DOHH2 (cell line): ENCODE results near the gene SGTB.
"Not testable (repeated sequence)": the region's sequence is repeated elsewhere in the genome, so short reads cannot be mapped to it uniquely, and the experiment has no call there.

Experiments
- H3F3A ChIP-seq: fragments of 200-600 bp; sonication (generic), shearing (Covaris generic); 2 replicates; pipeline ENCODE4 v1.6.0; 2016; ENCODE audit warnings: antibody characterized with exemption, mild to moderate bottlenecking; ENCODE audit not compliant: control insufficient read depth, insufficient read depth
- H3K27ac ChIP-seq: fragments of 200-600 bp; sonication (generic); 2 replicates; pipeline ENCODE4 v1.5.1; 2014; ENCODE audit warnings: low read depth, mild to moderate bottlenecking, low read length, moderate library complexity
- H3K27me3 ChIP-seq: fragments of 200-600 bp; sonication (generic); 2 replicates; pipeline ENCODE4 v1.6.1; 2014; ENCODE audit warnings: mild to moderate bottlenecking, low read length, mixed read lengths; ENCODE audit not compliant: control insufficient read depth
- H3K36me3 ChIP-seq: fragments of 200-600 bp; sonication (generic); 2 replicates; pipeline ENCODE4 v1.6.1; 2014; ENCODE audit warnings: mild to moderate bottlenecking, low read length, moderate library complexity, mixed read lengths; ENCODE audit not compliant: control insufficient read depth
- H3K4me1 ChIP-seq: fragments of 200-600 bp; sonication (generic); 2 replicates; pipeline ENCODE4 v1.6.1; 2014; ENCODE audit warnings: mild to moderate bottlenecking, low read length, mixed read lengths; ENCODE audit not compliant: control insufficient read depth
- H3K4me2 ChIP-seq: fragments of 200-600 bp; sonication (generic); 2 replicates; pipeline ENCODE4 v1.6.0; 2014; ENCODE audit warnings: mild to moderate bottlenecking, low read length, moderate library complexity
- H3K4me3 ChIP-seq: fragments of 200-600 bp; sonication (generic); 2 replicates; pipeline ENCODE4 v1.5.1; 2014; ENCODE audit warnings: mild to moderate bottlenecking, low read length, mixed read lengths
- H3K79me2 ChIP-seq: fragments of 200-600 bp; sonication (generic); 2 replicates; pipeline ENCODE4 v1.6.1; 2014; ENCODE audit warnings: mild to moderate bottlenecking, low read length, mixed read lengths; ENCODE audit not compliant: control insufficient read depth
- H3K9me2 ChIP-seq: fragments of 200-600 bp; sonication (generic); replicated peaks from 2 replicates; pipeline ENCODE4 v1.6.1; 2014; ENCODE audit warnings: mild to moderate bottlenecking, low read length, mixed read lengths; ENCODE audit not compliant: control insufficient read depth
- H3K9me3 ChIP-seq: fragments of 200-600 bp; sonication (generic); 2 replicates; pipeline ENCODE4 v1.6.1; 2014; ENCODE audit warnings: antibody characterized with exemption, low read length, mixed read lengths; ENCODE audit not compliant: control insufficient read depth, insufficient read depth
- H4K20me1 ChIP-seq: fragments of 200-600 bp; sonication (generic); 2 replicates; pipeline ENCODE4 v1.6.0; 2014; ENCODE audit warnings: low read depth, mild to moderate bottlenecking, antibody characterized with exemption, low read length, moderate library complexity; ENCODE audit not compliant: control insufficient read depth, insufficient read depth
- CTCF ChIP-seq: fragments of 200-600 bp; sonication (generic); IDR thresholded peaks from one replicate; pipeline ENCODE4 v1.5.1; 2014; ENCODE audit warnings: antibody characterized with exemption, mild to moderate bottlenecking, low read depth, low read length; ENCODE audit not compliant: poor library complexity, severe bottlenecking
- EZH2phosphoT487 ChIP-seq: fragments of 200-600 bp; sonication (generic); IDR thresholded peaks from 2 replicates; pipeline ENCODE4 v1.6.1; 2017; ENCODE audit warnings: borderline replicate concordance, mild to moderate bottlenecking, antibody characterized with exemption, low read length, moderate library complexity, mixed read lengths

SGTB gene

DNA sequence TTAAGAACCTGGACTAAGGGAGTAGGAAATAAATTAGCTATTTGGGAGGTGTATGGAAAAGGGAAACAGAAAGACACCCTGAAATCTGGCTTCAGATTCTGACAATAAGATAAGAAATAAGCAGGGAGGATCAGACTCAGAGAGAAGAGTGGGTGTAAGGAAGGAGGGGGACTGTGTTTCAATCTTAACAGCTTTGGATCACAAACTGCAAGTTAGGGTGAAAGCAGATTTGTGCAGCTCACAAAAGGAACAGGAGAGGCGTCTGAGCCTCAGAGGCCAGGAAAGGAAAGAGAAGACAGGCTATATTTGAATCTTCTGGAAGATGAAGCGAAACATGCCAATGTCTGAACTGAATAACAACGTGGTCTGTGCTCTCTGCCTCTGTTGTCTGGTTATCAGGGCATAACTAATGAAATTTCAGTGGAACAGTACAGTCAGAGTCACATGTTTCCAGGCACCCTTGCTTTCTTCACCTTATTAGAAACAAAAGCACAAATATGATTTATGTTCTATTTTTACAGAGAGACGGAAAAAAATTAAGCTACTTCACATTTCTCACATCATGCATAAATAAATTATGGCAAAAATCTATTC is 26.6 kb downstream of the SGTB start:
- no peaks in the 10 kb centered on the region for H3F3A ChIP-seq
- H3K4me3 ChIP-seq: no peak overlapping the region
- H3K4me2 ChIP-seq: no peak overlapping the region
- H3K79me2 ChIP-seq: no peaks in the 10 kb centered on the region
- no peaks in the 10 kb centered on the region for H3K4me1 ChIP-seq
- H3K27ac ChIP-seq: no peak overlapping the region
- no peaks in the 10 kb centered on the region for H3K27me3 ChIP-seq
- H3K36me3 ChIP-seq: peaks cover 15% of the 10 kb centered on the region
- TF ChIP-seq CTCF (no peak), EZH2phosphoT487 (no peak)
- H3K9me2 ChIP-seq: no peaks in the 10 kb centered on the region
- H3K9me3 ChIP-seq: no peaks in the 10 kb centered on the region
- no peaks in the 10 kb centered on the region for H4K20me1 ChIP-seq

DNA sequence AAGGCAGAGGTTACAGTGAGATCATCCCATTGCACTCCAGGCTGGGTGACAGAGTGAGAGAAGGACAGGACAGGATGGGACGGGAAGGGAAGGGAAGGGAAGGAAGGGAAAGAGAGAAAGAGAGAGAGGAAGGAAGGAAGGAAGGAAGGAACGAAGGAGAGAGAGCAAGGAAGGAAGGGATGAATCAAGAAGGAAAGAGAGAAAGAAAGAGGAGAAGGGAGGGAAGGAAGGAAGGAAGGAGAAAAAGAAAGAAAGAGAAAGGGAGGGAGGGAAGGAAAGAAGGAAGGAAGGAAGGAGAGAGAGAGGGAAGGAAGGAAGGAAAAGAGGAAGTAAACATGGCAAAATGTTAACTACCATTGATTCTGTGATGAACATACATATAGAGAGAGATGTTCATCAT is 28.8 kb downstream of the SGTB start:
- no peak for TF ChIP-seq CTCF
- no peak for TF ChIP-seq EZH2phosphoT487
- Histone ChIP-seq H3K36me3 (0 out of 2 replicates have a peak, but pooled peaks cover 3% of the 10 kb centered on the region), H3K4me2 (no peak overlapping the region), H3F3A (no peaks in the 10 kb centered on the region), H4K20me1 (no peaks in the 10 kb centered on the region), H3K4me3 (no peak overlapping the region), H3K79me2 (no peaks in the 10 kb centered on the region), H3K27me3 (no peaks in the 10 kb centered on the region), H3K9me2 (no peaks in the 10 kb centered on the region), H3K27ac (no peak overlapping the region), H3K4me1 (no peaks in the 10 kb centered on the region), H3K9me3 (no peaks in the 10 kb centered on the region)

DNA sequence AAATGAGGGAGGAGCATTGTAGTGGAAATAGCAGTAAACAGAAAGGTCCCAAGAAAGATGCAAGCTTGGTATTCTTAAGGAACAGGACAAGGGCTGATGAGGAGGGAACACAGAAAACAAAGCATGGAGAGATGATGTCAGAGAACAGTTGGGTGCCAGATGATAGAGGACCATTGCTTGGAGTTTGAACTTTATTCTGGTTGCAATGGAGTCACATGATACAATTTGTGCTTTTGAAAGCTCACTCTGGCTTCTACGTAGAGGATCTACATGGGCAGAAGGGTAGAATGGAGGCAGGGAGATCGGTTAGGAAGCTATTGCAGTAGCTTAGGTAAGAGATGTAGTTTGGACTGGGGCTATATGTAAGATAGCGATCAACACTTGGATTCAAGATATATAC is 39.8 kb downstream of the SGTB start:
- H3K9me2 ChIP-seq: no peaks in the 10 kb centered on the region
- H3K4me1 ChIP-seq: no peaks in the 10 kb centered on the region
- H3K27ac ChIP-seq: no peak overlapping the region
- H3K27me3 ChIP-seq: no peaks in the 10 kb centered on the region
- H3K4me2 ChIP-seq: no peak overlapping the region
- no peaks in the 10 kb centered on the region for H3K9me3 ChIP-seq
- peaks cover 16% of the 10 kb centered on the region for H3K36me3 ChIP-seq
- no peaks in the 10 kb centered on the region for H3K79me2 ChIP-seq
- no peaks in the 10 kb centered on the region for H3F3A ChIP-seq
- no peaks in the 10 kb centered on the region for H4K20me1 ChIP-seq
- TF ChIP-seq CTCF: no peak
- TF ChIP-seq EZH2phosphoT487: no peak
- H3K4me3 ChIP-seq: no peak overlapping the region

DNA sequence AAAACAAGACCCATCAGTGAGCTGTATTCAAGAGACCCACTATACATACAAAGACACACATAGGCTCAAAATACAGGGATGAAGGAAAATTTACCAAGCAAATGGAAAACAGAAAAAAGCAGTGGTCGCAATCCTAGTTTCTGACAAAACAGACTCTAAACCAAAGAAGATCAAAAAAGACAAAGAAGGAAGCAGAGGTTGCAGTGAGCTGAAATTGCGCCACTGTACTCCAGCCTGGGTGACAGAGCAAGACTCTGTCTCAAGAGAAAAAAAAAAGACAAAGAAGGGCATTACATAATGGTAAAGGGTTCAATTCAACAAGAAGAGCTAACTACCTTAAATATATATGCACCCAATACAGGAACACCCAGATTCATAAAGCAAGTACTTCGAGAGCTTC is 45.9 kb downstream of the SGTB start:
- not testable (repeated sequence) for H3K4me2 ChIP-seq, H3F3A ChIP-seq, H3K79me2 ChIP-seq, H3K4me3 ChIP-seq, H4K20me1 ChIP-seq, H3K27me3 ChIP-seq, H3K27ac ChIP-seq, H3K9me2 ChIP-seq, H3K9me3 ChIP-seq, H3K4me1 ChIP-seq
- peaks cover 19% of the 10 kb centered on the region for H3K36me3 ChIP-seq
